Kidney glomerular epithelial cell (primary cell): ENCODE data around the gene A3GALT2.
A peak's percentile ranks its signal among the peaks of the same experiment; 100 is the strongest.
"Not testable (repeated sequence)": the region's sequence is repeated elsewhere in the genome, so short reads cannot be mapped to it uniquely, and the experiment has no call there.

Experiments used
- DNase-seq: peaks from one replicate; lab custom pipeline; 2025; lab: John Stamatoyannopoulos, UW

Gene A3GALT2

DNA sequence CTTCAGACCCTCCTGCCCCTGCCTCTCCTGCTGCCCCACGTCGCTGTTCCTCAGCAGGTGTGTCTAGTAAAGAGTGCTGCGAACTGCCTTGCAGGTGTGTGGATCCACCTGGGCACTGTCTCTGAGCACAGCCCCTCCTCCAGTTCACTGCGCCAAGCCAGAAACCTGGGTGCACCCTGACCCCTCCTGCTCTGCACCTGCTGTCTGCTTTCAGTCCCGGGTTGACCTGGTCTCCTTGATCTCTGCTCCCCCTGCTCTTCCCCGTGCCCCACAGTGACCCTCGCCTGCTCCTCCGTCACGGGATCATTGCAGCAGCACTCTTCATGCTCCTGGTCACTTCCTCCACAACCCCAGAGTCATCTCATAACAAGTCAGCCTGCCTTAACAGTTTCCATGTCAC is 6.5 kb downstream of the A3GALT2 start:
- DNase-seq: no peak

DNA sequence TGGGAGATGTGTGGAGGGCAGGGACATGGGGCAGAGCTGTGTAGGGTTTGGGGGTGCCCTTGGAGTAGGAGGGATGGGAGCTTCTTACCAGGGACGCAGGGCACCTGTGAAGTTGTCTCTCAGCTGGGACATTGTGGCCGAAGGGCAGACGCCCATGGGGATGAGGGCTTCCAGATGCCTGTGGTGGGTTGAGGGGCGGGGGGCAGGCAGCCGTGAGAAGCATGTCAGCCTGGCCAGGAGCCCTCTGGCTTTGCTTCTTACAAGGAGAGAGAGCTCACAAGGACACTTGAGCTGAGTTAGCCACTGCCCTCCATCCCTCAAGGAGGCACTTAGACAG is 8.5 kb downstream of the A3GALT2 start:
- DNase-seq: no peak

DNA sequence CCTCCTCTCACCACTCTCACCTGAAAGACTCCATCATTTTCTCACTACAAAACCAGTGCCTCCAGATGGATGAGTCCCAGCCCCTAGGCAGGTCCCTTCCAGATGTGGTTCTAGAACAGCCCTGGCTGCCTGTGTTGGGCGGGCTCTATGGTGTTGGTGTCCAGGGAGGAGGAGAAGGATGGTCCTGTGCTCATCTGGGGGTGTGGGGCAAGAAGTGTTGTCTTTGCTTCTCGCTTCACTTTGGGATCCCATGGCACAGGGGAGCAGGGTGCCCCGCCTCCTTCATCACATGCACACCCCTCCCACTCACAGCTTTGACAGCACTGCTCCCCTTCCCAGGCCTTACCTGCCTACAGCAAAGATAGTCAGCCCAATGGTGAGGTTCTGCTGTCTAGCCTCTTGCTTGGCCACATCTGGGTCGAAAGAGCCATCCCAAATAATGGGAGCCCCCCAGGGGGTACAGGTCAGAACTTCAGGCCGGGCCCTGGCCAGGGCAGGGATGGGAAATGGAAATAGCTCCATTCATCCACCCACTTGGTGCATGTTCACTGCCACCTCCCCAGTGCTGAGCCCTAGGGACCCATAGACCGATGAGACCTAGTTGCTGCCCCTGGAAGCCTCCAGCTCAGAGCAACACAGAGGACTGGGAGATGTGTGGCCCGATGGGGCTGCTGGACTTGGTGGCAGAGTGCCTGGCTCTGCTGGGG is 9.0 kb downstream of the A3GALT2 start:
- DNase-seq: no peak

DNA sequence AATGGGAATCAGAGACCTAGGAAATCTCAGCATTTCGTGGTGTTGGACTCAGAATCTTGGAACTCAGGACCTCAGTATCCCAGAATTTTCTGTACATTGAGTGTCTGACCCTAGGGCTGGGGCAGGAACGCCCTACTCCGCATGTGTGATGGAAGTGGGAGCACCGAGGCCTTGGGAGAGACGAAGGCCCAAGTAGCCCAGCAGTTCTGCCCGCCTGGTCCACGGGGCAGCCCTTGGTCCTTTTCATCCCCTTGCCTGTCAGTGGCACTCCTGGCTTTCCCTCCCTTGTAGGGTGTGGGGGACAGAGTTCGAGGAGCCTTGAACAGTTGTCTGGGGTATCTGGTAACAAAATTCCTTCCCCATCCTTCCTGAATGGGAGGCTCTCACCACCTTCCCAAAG is 10.2 kb downstream of the A3GALT2 start:
- DNase-seq: no peak

DNA sequence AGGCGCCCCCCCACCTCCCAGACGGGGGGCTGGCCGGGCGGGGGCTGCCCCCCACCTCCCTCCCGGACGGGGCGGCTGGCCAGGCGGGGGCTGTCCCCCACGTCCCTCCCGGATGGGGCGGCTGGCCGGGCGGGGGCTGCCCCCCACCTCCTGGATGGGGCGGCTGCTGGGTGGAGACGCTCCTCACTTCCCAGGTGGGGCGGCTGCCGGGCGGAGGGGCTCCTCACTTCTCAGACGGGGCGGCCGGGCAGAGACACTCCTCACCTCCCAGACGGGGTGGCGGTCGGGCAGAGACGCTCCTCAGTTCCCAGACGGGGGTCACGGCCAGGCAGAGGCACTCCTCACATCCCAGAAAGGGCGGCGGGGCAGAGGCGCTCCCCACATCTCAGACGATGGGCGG is 11.5 kb downstream of the A3GALT2 start:
- not testable (repeated sequence) for DNase-seq

DNA sequence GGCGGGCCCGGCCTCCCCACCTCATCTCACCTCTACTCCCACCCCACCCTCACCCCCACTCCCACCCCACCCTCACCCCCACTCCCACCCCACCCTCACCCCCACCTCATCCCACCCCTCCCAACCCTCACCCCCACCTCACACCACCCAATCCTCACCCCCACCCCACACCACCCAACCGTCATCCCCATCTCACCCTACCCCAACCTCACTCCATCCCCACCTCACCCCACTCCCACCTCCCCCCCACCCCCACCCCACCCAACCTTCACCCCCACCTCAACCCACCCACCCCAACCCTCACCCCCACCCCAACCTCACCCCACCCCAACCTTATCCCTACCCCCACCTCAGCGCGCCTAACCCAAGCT is 13.4 kb downstream of the A3GALT2 start:
- DNase-seq: no peak

DNA sequence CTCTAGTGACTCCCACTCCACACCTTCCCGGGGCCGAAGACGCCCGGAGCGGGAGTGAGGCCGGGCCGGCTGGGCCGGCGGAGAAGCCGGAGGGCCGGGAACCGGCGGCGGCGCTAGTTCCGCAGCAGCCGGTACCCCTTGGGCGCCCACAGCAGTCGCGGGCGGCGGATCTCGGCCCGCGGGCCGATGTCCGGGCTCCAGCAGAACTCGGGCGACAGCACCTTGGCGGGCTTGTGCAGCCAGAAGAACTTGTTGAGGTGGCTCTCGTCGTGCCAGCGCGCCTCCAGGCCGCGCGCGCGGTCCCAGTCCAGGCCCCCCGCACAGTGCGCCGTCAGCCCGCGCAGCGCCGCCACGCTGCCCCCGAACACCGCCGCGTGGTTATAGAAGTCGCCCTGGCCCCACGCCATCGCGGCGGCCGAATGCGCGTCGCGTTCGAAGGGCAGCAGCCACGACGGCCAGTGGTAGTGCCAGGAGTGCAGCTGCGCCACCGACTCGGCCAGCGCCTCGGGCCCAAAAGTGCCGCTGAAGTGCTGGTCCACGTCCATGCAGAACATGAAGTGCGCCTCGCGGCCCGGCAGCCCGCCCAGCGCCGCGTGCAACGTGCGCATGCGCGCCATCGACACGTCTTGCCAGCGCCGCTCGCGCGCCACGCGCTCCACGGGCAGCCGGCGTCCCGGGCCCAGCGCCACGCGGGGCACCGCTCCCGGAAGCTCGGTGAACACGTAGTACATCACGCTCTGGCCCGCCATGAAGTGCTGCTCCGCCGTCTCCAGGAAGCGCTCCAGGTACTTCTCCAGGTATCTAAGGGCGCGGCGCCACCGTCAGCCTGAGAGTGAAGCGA is 14.0 kb downstream of the A3GALT2 start:
- no peak for DNase-seq

DNA sequence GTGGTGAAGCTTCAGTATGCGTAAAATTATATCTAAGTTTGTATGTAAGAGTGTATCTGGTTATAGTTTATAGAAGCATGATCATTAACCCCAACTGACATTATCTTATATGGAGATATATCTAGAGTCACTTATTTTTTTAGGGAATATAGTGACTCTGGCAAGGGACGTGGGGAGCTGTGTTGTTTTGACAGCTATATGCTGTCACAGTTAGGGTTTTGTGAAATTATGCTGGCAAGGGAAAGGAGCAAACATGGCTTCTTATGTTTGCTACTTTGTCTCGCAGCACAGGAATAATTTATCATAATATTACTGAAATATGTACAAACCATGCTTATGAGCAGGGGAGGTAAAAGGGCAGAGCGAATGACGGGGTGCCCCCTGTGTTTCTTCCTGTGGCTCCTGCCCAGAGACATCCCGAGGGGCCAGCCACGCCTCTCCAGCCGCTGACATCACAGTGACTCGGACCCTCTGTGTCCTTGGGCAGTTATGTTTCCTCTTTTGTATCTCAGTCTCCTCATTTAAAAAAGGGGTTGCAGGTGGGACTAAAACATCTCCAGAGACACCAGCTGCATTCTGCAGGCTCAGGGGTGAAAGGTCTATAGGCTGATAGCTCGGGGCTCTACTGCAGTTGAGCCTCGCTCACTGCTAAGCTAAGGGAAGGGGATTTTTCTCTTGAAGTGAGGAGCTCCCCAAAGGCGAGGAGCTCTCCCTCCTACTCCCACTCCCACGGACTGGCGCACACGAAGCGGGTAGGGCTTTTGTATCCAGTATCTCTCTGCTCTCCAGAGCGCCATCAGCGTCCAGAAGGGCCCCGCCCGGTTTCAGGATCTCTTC is 14.9 kb downstream of the A3GALT2 start:
- no peak for DNase-seq

DNA sequence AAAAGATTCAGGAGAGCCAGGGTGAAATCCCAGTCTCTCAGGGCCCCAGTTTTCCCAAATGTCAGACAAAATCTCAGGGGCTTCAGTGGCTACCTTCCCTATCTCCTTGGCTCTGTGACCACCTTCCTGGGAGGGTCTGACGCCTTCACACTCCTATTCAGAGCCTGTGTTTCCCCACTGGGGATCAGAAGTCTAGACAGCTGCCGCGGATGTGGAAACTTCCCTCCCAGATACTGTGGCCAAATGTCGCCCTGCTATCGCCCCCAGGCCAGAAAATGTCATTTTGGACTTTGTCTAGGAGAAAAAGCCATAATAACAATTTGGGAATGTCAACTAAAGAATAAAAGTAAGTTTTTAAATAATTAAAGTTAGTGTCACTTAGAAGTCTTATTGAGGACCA is 15.9 kb downstream of the A3GALT2 start:
- DNase-seq: no peak

DNA sequence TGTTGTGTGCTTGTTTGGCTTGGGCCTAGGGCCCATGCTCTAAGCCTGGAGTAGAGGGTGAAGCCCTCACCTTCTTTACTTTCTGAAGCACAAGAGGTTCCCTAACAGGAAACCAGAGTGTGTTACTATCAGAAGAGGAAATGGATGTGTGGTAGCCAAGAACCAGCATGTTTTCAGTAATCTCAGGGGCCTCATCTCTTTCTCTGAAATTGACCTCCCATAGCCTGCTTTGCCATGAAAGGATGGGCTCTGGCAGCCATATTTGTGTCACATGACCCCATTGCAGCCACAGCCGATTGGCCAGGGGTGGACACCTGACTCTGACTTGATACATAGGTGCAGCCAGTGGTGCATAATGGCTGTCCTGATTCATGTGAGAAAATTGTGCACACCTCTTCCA is 18.6 kb downstream of the A3GALT2 start:
- no peak for DNase-seq

DNA sequence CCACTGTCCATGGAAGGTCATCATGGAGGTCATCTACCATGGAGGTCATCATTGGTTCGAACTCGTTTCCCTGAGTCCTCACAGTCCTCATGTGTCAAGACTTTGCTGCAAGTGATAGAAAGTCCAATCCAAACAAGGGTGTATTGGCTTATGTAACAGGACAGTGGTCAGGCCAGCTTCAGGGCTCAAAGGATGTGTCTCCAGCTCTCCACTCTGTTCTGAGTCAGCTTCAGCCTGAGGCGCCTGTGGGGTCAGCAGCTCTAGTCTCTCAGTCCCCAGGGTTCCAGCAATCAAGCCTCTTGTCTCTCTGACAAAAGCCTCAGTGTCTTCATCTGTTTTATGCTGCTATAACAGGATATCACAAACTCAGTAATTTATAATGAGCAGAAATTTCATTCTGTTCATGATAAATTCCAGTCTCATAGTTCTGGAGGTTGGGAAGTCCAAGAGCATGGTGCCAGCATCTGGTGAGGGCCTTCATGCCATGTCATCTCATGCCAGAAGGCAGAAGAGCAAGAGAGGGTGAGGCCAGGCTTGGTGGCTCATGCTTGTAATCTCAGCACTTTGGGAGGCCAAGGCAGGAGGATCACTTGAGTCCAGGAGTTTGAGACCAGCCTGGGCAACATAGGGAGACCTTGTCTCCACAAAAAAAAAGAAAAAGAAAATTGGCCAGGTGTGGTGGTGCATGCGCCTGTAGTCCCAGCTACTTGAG is 19.5 kb downstream of the A3GALT2 start:
- no peak for DNase-seq

DNA sequence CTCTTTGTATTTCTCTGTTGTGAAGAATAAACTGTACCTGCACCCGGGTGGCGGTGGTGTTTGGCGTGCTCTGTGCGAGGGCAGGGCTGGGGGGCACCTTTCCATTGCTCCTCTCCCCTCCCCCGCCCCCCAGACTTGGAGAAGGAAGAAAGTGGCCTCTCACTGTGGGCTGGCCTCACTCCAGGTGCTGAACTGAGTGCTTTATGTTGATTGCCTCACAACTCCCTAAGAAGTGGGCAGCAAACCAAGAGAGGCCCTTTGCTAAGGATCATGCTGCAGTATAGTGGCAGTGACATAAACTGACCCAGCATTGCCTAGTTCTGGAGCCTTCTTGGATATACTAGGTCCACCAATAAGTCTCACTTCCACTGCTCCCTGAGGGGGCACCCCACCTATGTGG is 20.2 kb downstream of the A3GALT2 start:
- DNase-seq: no peak

DNA sequence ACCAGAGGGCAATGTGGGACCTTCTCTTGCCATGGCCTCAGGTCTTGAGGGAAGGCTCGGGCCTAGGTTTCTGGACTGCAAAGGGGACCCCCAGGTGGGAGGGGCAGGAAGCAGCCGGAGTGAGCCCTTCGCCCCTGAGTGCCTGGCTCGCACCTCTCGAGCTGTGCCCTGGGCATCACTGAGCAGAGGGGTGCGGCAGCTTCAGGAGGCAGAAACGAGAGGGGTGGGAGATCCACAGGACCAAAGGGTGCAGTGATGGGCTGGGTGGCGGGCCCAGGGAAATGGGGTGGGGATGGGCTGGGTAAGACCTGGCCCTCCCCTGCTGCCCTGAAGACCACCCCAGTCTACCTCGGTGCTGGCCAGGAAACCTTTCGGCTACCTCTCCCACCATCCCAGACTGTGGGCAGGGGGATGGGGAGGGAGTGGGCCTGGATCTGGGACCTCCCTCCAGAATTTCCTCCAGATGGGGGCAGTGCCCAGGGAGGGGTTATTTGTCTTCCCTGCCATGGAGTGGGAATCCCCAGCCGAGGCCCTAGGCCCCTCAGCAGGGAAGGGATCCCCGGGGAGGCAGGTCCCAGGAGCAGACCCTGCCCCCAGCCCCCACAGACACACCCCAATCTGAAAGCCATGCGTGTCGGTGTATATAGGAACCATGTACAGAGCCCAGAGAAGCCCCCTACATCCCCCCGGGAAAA is 21.3 kb downstream of the A3GALT2 start:
- no peak for DNase-seq

DNA sequence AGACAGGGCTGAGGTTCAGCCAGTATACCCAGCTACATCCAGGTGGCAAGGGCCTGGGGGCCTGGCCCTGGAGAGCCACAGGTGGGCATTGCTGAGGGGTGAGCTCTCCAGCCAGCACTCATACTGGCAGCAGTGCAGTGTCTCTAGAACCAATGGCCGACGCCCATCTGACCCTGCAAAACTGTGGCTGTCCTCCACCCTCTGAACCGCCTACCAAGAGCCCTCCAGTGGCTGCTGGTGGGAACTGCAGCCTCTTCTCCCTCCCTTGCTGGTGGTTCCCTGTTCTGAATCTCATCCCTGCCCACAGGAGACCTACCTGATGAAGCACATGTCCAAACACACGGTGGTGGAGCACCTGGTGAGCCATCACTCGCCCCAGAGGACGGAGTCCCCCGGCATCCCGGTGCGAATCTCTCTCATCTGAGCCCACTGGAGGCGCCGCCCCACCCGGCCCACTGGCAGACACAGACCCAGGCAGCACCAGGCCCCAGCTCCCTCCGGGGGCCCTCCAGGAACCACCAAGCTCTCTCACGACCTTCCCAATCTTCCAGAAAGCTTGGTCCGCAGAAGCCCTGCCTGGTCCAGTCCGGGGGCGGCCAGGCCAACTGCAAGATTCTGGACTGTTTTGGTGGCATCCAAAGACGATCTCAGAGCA is 22.1 kb downstream of the A3GALT2 start:
- DNase-seq: peak; percentile 17

DNA sequence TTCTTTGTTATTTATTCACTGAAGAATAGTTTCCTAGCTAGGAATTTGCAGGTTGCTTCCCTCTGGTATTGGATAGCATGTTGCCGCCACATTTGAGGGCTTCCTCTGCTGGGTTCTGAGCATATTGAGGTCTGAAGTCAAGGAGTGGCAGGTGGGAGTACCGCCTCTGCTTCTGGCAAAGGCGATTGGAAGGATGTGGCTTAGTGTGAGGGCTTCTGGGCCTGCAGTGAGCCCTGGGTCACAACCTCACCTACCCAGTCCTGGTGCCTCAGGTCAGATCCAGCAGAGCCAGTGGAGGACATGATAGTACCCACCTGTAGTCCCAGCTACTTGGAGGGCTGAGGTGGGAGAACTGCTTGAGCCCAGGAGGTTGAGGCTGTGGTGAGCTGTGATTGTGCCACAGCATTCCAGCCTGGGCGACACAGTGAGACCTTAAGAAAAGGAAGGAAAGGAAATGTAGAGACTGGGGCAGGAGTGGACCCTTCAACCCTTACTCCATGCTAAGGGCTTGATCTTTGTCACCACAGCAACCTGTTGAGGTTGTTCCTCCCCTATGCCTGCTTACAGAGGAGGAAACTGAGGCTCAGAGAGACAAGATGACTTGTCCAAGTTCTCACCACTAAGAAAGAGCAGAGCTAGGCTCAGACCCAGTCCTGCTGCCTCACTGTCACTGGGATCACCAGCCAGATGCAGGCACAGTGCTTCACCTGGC is 22.8 kb downstream of the A3GALT2 start:
- no peak for DNase-seq

DNA sequence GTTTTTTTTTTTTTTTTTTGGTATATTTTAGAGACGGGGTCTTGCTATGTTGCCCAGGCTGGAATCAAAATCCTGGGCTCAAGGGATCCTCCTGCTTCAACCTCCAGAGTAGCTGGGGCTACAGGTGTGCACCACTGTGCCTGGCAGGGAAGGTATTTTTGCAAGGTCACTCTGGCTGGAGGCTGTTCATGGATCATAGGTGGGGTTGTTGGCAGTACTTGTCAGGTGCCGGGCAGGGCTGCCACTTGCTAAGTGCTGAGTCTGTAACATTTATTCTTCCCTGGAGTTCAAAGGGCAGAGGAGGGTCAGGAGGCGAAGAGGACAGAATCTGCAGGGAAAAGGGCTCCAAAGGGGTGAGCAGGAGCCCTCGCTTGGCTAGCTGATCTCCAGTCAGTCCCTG is 24.1 kb downstream of the A3GALT2 start:
- DNase-seq: no peak

DNA sequence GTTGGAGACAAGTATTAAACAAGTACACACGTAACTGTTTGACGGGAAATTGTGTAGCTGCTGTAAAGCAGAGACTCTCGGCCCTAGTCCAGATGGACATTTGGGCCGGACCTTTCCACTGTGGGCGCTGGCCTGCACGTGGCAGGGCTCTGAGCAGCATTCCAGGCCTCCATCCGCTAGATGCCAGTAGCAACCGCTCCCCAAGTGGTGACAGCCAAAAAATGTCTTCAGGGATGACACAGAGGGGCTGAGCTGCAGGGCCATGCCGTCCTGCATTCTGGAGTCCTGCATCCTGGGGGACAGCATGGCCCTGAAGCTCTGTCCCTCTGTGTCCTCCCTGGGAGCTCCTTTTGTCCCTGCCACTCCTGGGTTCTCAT is 24.8 kb downstream of the A3GALT2 start:
- no peak for DNase-seq

DNA sequence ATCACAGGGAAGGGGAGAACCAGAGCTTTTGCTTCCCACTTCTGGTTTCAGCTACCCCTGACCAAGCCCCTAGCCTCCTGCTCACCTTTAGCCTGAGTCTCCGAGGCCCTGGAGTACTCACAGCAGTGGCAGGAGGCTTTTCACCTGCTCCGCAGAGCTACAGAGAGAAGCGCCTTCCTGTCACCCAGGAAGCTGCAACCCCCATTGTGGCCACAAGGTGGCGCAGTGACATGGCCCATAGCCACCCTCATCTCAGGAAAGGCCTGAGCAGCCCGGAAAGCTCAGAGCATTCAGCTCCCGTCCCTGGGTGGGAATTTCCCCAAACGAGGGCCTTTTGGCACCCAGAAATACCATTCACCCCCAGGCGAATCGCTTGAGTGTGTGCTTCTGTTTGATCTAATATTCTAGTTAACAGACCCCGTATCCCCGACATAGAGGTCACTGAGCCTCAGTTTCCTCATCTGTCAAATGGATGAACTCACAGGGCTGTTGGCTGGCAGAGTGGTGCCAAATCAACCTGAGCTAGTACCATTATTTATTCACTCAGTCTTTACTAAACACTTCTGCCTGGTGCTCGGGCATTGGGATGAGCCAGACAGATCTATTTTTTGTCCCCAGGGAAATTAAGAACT is 25.3 kb downstream of the A3GALT2 start:
- peak; percentile 34 for DNase-seq

DNA sequence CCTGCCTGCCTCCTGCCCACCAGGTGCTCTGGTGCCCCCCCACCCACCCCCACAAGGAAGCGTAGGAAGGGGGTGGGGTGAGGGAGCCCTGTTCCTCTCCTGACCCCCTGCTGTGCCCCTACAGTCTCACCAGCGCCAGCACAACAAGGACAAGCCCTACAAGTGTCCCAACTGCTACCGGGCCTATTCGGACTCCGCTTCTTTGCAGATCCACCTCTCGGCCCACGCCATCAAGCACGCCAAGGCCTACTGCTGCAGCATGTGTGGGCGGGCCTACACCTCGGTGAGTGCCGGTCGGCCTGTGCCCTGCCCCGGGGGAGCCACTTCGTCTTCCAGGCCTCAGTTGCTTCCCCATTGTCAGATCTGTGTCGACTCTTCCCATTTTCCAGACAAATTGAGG is 25.9 kb downstream of the A3GALT2 start:
- no peak for DNase-seq
